ENCODE measurements around the gene FAM9C. TPM values are rescaled to one million over a fixed set of nuclear protein-coding genes. Genes with fewer than 3 reads are reported as not detected.

The FAM9C gene
- total and polyA plus RNA-seq, 2 donors (not counting 1 experiment from before 2014, with no cell fraction given) = under 0.01 to 0.01 TPM

DNA sequence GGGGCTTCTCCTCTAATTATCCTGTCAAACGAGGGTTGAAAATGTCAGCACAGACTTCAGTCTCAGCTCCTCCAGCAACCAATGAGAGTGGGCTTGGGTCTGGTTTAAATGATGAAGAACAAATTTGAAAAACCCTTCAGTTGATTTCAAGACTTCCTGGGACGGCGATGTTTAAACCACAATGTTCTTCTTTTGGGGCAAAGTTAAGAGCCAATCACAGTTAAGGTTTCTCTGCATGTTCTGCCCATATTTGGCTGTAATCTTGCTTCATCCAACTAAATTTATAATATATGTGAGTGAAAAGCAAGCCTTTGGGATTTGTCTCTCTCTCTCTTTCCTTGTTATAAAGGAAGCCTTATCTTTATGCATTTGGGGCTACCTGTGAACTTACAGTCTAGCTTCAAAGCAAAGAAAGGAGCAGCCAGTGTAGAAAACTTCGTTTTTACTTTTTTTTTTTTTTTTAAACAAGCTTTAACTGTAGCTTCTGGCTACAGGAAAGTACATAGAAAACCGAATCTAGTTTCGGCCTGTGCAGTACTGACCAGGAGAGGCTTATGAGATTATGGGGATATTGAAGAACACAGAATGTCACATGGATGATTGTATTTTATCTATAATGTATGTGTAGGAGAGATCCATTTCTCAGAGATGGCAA, 46.8 kb upstream of the FAM9C start:
- Histone ChIP-seq H3K9me3 (ENCODE audit: control insufficient read depth, insufficient read depth, low read depth, low read length) (no peaks in the 10 kb centered on the region), H2AFZ (ENCODE audit: low read length) (no peak overlapping the region), H3K27me3 (ENCODE audit: control insufficient read depth, insufficient read depth, low read length) (no peaks in the 10 kb centered on the region), H3K36me3 (ENCODE audit: control insufficient read depth, insufficient read depth, low read length) (no peaks in the 10 kb centered on the region), H3K27ac (ENCODE audit: insufficient read depth, low read length) (no peak overlapping the region), H3K4me2 (ENCODE audit: extremely low read depth, insufficient read depth, low read length) (no peak overlapping the region), H3K9ac (ENCODE audit: insufficient read depth, low read length) (no peak overlapping the region), H3K4me1 (ENCODE audit: control insufficient read depth, extremely low read depth, insufficient read depth, low read length) (no peaks in the 10 kb centered on the region), H4K20me1 (ENCODE audit: control insufficient read depth, extremely low read depth, insufficient read depth, low read length) (no peaks in the 10 kb centered on the region), H3K79me2 (ENCODE audit: control insufficient read depth, insufficient read depth, low read length) (no peaks in the 10 kb centered on the region), H3K4me3 (replicated peaks in 1 of 4; ENCODE audit: control extremely low read depth in 1 of 4, insufficient read depth in 1 of 4, low read depth in 3 of 4, low read length in 4 of 4) (no peak overlapping the region)
- TF ChIP-seq EZH2 (IDR thresholded peaks at IDR 0.05; ENCODE audit: low read length, missing control alignments) (no peak), CTCF (conservative IDR thresholded peaks at IDR 0.05 in 1 of 2, IDR thresholded peaks at IDR 0.05 in 1 of 2; ENCODE audit: low read depth in 1 of 2, low read length in 2 of 2) (no peak)
- DNase-seq (ENCODE audit: low read depth in 2 of 2) = peak in 1 of 2 donors; percentile 69

GRCh38 chrX:13090339-13091110, 46.1 kb upstream of the FAM9C start:
- Histone ChIP-seq H3K79me2 (ENCODE audit: control insufficient read depth, insufficient read depth, low read length) (no peaks in the 10 kb centered on the region), H3K4me1 (ENCODE audit: control insufficient read depth, extremely low read depth, insufficient read depth, low read length) (no peaks in the 10 kb centered on the region), H3K27me3 (ENCODE audit: control insufficient read depth, insufficient read depth, low read length) (no peaks in the 10 kb centered on the region), H2AFZ (ENCODE audit: low read length) (no peak overlapping the region), H3K27ac (ENCODE audit: insufficient read depth, low read length) (no peak overlapping the region), H3K4me3 (replicated peaks in 1 of 4; ENCODE audit: control extremely low read depth in 1 of 4, insufficient read depth in 1 of 4, low read depth in 3 of 4, low read length in 4 of 4) (no peak overlapping the region), H3K36me3 (ENCODE audit: control insufficient read depth, insufficient read depth, low read length) (no peaks in the 10 kb centered on the region), H4K20me1 (ENCODE audit: control insufficient read depth, extremely low read depth, insufficient read depth, low read length) (no peaks in the 10 kb centered on the region), H3K9ac (ENCODE audit: insufficient read depth, low read length) (no peak overlapping the region), H3K4me2 (ENCODE audit: extremely low read depth, insufficient read depth, low read length) (no peak overlapping the region), H3K9me3 (ENCODE audit: control insufficient read depth, insufficient read depth, low read depth, low read length) (no peaks in the 10 kb centered on the region)
- no peak for TF ChIP-seq CTCF (conservative IDR thresholded peaks at IDR 0.05 in 1 of 2, IDR thresholded peaks at IDR 0.05 in 1 of 2; ENCODE audit: low read depth in 1 of 2, low read length in 2 of 2)
- TF ChIP-seq EZH2 (IDR thresholded peaks at IDR 0.05; ENCODE audit: low read length, missing control alignments) = no peak
- DNase-seq (ENCODE audit: low read depth in 2 of 2) = peak in 1 of 2 donors; percentile 80

- Histone ChIP-seq H2AFZ (ENCODE audit: low read length) (no peak overlapping the region), H3K27ac (ENCODE audit: insufficient read depth, low read length) (no peak overlapping the region)
- TF ChIP-seq CTCF (conservative IDR thresholded peaks at IDR 0.05 in 1 of 2, IDR thresholded peaks at IDR 0.05 in 1 of 2; ENCODE audit: low read depth in 1 of 2, low read length in 2 of 2) (no peak), EZH2 (IDR thresholded peaks at IDR 0.05; ENCODE audit: low read length, missing control alignments) (no peak)
Observed at GRCh38 chrX:13090027-13090338, 45.6 kb upstream of the FAM9C start.

More at GRCh38 chrX:13090027-13090338, 45.6 kb upstream of the FAM9C start:
- no peak overlapping the region for H3K4me2 ChIP-seq (ENCODE audit: extremely low read depth, insufficient read depth, low read length)
- H3K9me3 ChIP-seq (ENCODE audit: control insufficient read depth, insufficient read depth, low read depth, low read length) = no peaks in the 10 kb centered on the region
- DNase-seq (ENCODE audit: low read depth in 2 of 2) = no peak
- no peaks in the 10 kb centered on the region for H4K20me1 ChIP-seq (ENCODE audit: control insufficient read depth, extremely low read depth, insufficient read depth, low read length)
- H3K9ac ChIP-seq (ENCODE audit: insufficient read depth, low read length) = no peak overlapping the region
- no peak overlapping the region for H3K4me3 ChIP-seq (replicated peaks in 1 of 4; ENCODE audit: control extremely low read depth in 1 of 4, insufficient read depth in 1 of 4, low read depth in 3 of 4, low read length in 4 of 4)
- no peaks in the 10 kb centered on the region for H3K27me3 ChIP-seq (ENCODE audit: control insufficient read depth, insufficient read depth, low read length)
- no peaks in the 10 kb centered on the region for H3K79me2 ChIP-seq (ENCODE audit: control insufficient read depth, insufficient read depth, low read length)
- H3K4me1 ChIP-seq (ENCODE audit: control insufficient read depth, extremely low read depth, insufficient read depth, low read length) = no peaks in the 10 kb centered on the region
- no peaks in the 10 kb centered on the region for H3K36me3 ChIP-seq (ENCODE audit: control insufficient read depth, insufficient read depth, low read length)

All from fibroblast of lung (primary cell).